GM18907 (cell line): Measurements from ENCODE around the gene AHNAK.
"Not testable (repeated sequence)": the region's sequence is repeated elsewhere in the genome, so short reads cannot be mapped to it uniquely, and the experiment has no call there.

ENCODE experiments used
- ATAC-seq: cut with Tn5 transposase; IDR thresholded peaks from one replicate; pipeline ENCODE4 v1.9.1; 2021; ENCODE audit warnings: mild to moderate bottlenecking, moderate library complexity; ENCODE audit not compliant: unreplicated experiment

AHNAK gene

GRCh38 chr11:62546244-62546928 lies at the start of gene AHNAK:
Gene AHNAK (minus strand): TSS chr11:62546806. CDS start chr11:62536098, 10,708 bp downstream.
- no peak for ATAC-seq

- ATAC-seq, result no peak
These were observed 48.5 kb upstream of the AHNAK start for GRCh38 chr11:62595124-62595523.

GRCh38 chr11:62593434-62594044 lies 46.9 kb upstream of the AHNAK start:
- ATAC-seq, result no peak

GRCh38 chr11:62592989-62593421 lies 46.4 kb upstream of the AHNAK start:
- ATAC-seq, result no peak

- no peak for ATAC-seq
These were observed 45.7 kb upstream of the AHNAK start for GRCh38 chr11:62592146-62592815.

- peak; percentile 76 for ATAC-seq
These were observed 45.0 kb upstream of the AHNAK start, which contains the start of gene TUT1 for GRCh38 chr11:62591448-62592145. Gene TUT1 (minus strand): TSS chr11:62591523. CDS start chr11:62591485, 38 bp downstream.

- ATAC-seq, result no peak
These were observed 42.5 kb upstream of the AHNAK start for GRCh38 chr11:62588966-62589637.

GRCh38 chr11:62585356-62585755 lies 38.8 kb upstream of the AHNAK start:
- ATAC-seq, result not testable (repeated sequence)

GRCh38 chr11:62581735-62582134 lies 35.1 kb upstream of the AHNAK start:
- not testable (repeated sequence) for ATAC-seq

GRCh38 chr11:62580959-62581715 lies 34.5 kb upstream of the AHNAK start:
- ATAC-seq, result no peak

GRCh38 chr11:62579252-62579651 lies 32.6 kb upstream of the AHNAK start:
- no peak for ATAC-seq

- ATAC-seq, result no peak
These were observed 31.9 kb upstream of the AHNAK start for GRCh38 chr11:62578541-62578940.

- no peak for ATAC-seq
These were observed 30.6 kb upstream of the AHNAK start for GRCh38 chr11:62577046-62577714.

- no peak for ATAC-seq
These were observed 29.2 kb upstream of the AHNAK start for GRCh38 chr11:62575837-62576236.

- no peak for ATAC-seq
These were observed 28.6 kb upstream of the AHNAK start for GRCh38 chr11:62575156-62575555.

GRCh38 chr11:62574363-62575071 lies 27.9 kb upstream of the AHNAK start:
- ATAC-seq, result peak; percentile 19

- peak; percentile 83 for ATAC-seq
These were observed 27.2 kb upstream of the AHNAK start, which contains the start of gene EEF1G for GRCh38 chr11:62573592-62574362. Gene EEF1G (minus strand): TSS chr11:62573891. CDS start chr11:62573842, 49 bp downstream.

- no peak for ATAC-seq
These were observed 26.5 kb upstream of the AHNAK start for GRCh38 chr11:62573006-62573591.
